MCF 10A (cell line): ENCODE measurements around the gene VCX3B. TPM values are rescaled to one million over a fixed set of nuclear protein-coding genes. Genes with fewer than 3 reads are reported as not detected.
"Not testable (repeated sequence)": the region's sequence is repeated elsewhere in the genome, so short reads cannot be mapped to it uniquely, and the experiment has no call there.

Experiments used
- Bru-seq: library from RNA; stranded (reverse); fragments of 400-500 nt; gene quantifications from one replicate; lab custom pipeline; 2021; lab: Mats Ljungman, UMichigan
- BruChase-seq, 2 experiments: library from RNA; stranded (reverse); fragments of 400-500 nt; gene quantifications; one replicate each; lab custom pipeline; 2021; lab: Mats Ljungman, UMichigan
- BruUV-seq: library from RNA; stranded (reverse); fragments of 400-500 nt; replicated peaks from 2 replicates; lab custom pipeline; 2021; lab: Mats Ljungman, UMichigan
- CTCF ChIA-PET: fragments of 300-600 bp; sonication (Branson Sonifier 250); formaldehyde crosslinking; extraction: SDS; loops from one replicate; lab custom pipeline; 2021; ENCODE audit warnings: antibody characterized with exemption, inconsistent platforms; lab: Yijun Ruan, JAX
- POLR2A ChIA-PET: fragments of 300-600, 350-650 bp; sonication (Branson Sonifier 250); formaldehyde crosslinking; extraction: SDS; loops from one replicate; lab custom pipeline; 2020; ENCODE audit warnings: antibody characterized with exemption, inconsistent platforms; lab: Yijun Ruan, JAX
- DNase-seq: peaks from one replicate; pipeline ENCODE4 v3.0.0-alpha.2; 2018; ENCODE audit not compliant: unreplicated experiment
- H3K27ac Mint-ChIP-seq: one replicate; pipeline ENCODE4 v1.8.0; 2022; ENCODE audit warnings: mild to moderate bottlenecking, low read depth, mixed read lengths; ENCODE audit not compliant: unreplicated experiment
- H3K27me3 Mint-ChIP-seq: one replicate; pipeline ENCODE4 v1.8.0; 2022; ENCODE audit warnings: mixed read lengths; ENCODE audit not compliant: insufficient read depth, unreplicated experiment
- H3K36me3 Mint-ChIP-seq: one replicate; pipeline ENCODE4 v1.8.0; 2022; ENCODE audit warnings: mild to moderate bottlenecking, moderate library complexity, mixed read lengths; ENCODE audit not compliant: insufficient read depth, unreplicated experiment
- H3K4me1 Mint-ChIP-seq: one replicate; pipeline ENCODE4 v1.8.0; 2022; ENCODE audit warnings: mixed read lengths; ENCODE audit not compliant: insufficient read depth, unreplicated experiment
- H3K4me3 Mint-ChIP-seq: one replicate; pipeline ENCODE4 v1.8.0; 2022; ENCODE audit warnings: mild to moderate bottlenecking, moderate library complexity, mixed read lengths; ENCODE audit not compliant: unreplicated experiment
- H3K9me3 Mint-ChIP-seq: one replicate; pipeline ENCODE4 v1.8.0; 2022; ENCODE audit warnings: mixed read lengths; ENCODE audit not compliant: unreplicated experiment
- CTCF ChIP-seq: fragments of 200-600 bp; IDR thresholded peaks from one replicate; pipeline ENCODE4 v1.8.0; 2022; ENCODE audit warnings: antibody characterized with exemption, mild to moderate bottlenecking; ENCODE audit not compliant: unreplicated experiment
- intact Hi-C: fragments of 100-400 bp; cut with micrococcal nuclease; formaldehyde crosslinking; loops from 2 replicates; pipeline ENCODE4 v1.14.1; 2022
- long read RNA-seq: library from polyadenylated mRNA; stranded (forward); transcript quantifications from one replicate; pipeline ENCODE4 v2.0.0, GENCODE V29; 2022
- total RNA-seq: library from RNA; stranded (reverse); gene quantifications from 2 replicates; pipeline ENCODE4 v1.2.3, GENCODE V29; 2022

The VCX3B gene
- total RNA-seq (not detected in 2 replicates), Bru-seq, nascent RNA (percentile 29 among the genes with signal in this experiment), BruChase-seq, experiment 1, labeled RNA remaining after a 6-hour chase (percentile 35 among the genes with signal in this experiment), BruChase-seq, experiment 2, labeled RNA remaining after a 2-hour chase (percentile 30 among the genes with signal in this experiment)
- long read RNA-seq, result 0 reads

- BruUV-seq, intact Hi-C loops, H3K27ac Mint-ChIP-seq, H3K4me3 Mint-ChIP-seq, POLR2A ChIA-PET, H3K4me1 Mint-ChIP-seq, H3K27me3 Mint-ChIP-seq, DNase-seq, H3K36me3 Mint-ChIP-seq, H3K9me3 Mint-ChIP-seq: not testable (repeated sequence)
- CTCF ChIA-PET, result interaction anchor here (0.7 kb wide), 1 partner anchor 1730 kb away, joined by 3 read pairs; no protein-coding TSS in a partner anchor
Observed at GRCh38 chrX:8464530-8464929, at the start of gene VCX3B. TSS of gene VCX3B (plus strand) at chrX:8464830. CDS start at chrX:8465451, 621 bp downstream.

- H3K4me3 Mint-ChIP-seq, result no peak overlapping the region
- intact Hi-C loops, result no loop called here
- CTCF ChIA-PET, result no interaction called here
- H3K27me3 Mint-ChIP-seq, result no peaks in the 10 kb centered on the region
- POLR2A ChIA-PET, result no interaction called here
- no peaks in the 10 kb centered on the region for H3K4me1 Mint-ChIP-seq
- H3K36me3 Mint-ChIP-seq, result no peaks in the 10 kb centered on the region
- no peak overlapping the region for H3K27ac Mint-ChIP-seq
- H3K9me3 Mint-ChIP-seq, result peaks cover 12% of the 10 kb centered on the region
- no peak for DNase-seq
- no TSS peak for BruUV-seq
- no peak for TF ChIP-seq CTCF
Observed at GRCh38 chrX:8418301-8418700, 46.3 kb upstream of the VCX3B start.

GRCh38 chrX:8424912-8425311 lies 39.7 kb upstream of the VCX3B start:
- Mint-ChIP-seq H3K4me3 (peak overlapping the region; percentile 30), H3K4me1 (peaks cover 11% of the 10 kb centered on the region), H3K27me3 (no peaks in the 10 kb centered on the region), H3K27ac (no peak overlapping the region), H3K36me3 (no peaks in the 10 kb centered on the region), H3K9me3 (peaks cover 20% of the 10 kb centered on the region)
- no TSS peak for BruUV-seq
- TF ChIP-seq CTCF, result no peak
- CTCF ChIA-PET, result no interaction called here
- peak; percentile 35 for DNase-seq
- POLR2A ChIA-PET, result interaction anchor here (0.6 to 2.0 kb wide), 6 partner anchors 8 to 112 kb away, joined by 3 to 11 read pairs (median 4); no protein-coding TSS in a partner anchor
- intact Hi-C loops, result no loop called here

GRCh38 chrX:8429692-8430249 lies 34.9 kb upstream of the VCX3B start:
- Mint-ChIP-seq H3K4me3 (no peak overlapping the region), H3K36me3 (no peaks in the 10 kb centered on the region), H3K9me3 (peaks cover 21% of the 10 kb centered on the region), H3K27me3 (no peaks in the 10 kb centered on the region), H3K27ac (no peak overlapping the region), H3K4me1 (peaks cover 11% of the 10 kb centered on the region)
- POLR2A ChIA-PET, result interaction anchor here (0.7 kb wide), 1 partner anchor 10 kb away, joined by 3 read pairs; no protein-coding TSS in a partner anchor
- no peak for DNase-seq
- no TSS peak for BruUV-seq
- intact Hi-C loops, result no loop called here
- CTCF ChIA-PET, result no interaction called here
- TF ChIP-seq CTCF, result no peak
